Brain pericyte (primary cell): Measurements from ENCODE around the gene PTPN4.

ENCODE experiments used
- DNase-seq: peaks from one replicate; pipeline ENCODE4 v3.0.0-alpha.2; 2012; ENCODE audit warnings: low read depth, low spot score

The PTPN4 gene

DNA sequence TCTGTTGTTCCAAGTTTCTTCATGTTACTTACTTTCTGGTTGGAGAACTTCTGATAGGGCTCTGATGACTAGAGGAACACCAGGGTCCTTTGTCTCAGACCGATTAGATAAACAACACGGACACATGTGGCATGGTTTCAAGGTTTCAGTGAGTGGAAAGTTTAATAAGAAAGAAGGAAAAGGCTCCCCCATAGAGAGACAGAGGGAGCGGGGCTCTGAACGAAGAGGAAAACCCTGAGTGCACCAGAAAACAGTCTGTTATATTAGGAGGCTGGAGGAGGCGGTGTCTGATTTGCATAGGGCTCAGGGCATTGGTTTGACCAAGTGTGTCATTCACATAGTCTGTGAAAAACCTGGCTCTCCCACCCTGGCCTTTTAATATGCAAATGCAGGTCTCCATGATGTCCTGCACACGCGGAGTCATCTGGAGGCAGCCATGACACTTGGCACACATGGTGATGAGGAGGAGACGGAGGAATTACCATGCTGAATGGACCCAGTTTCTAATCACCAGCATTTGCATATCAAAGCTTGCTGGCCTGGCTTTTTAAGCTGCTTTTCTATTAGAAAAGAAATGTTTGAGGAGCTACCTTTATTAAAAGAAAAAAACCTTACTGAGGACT lies 94.2 kb downstream of the PTPN4 start:
- DNase-seq: no peak

DNA sequence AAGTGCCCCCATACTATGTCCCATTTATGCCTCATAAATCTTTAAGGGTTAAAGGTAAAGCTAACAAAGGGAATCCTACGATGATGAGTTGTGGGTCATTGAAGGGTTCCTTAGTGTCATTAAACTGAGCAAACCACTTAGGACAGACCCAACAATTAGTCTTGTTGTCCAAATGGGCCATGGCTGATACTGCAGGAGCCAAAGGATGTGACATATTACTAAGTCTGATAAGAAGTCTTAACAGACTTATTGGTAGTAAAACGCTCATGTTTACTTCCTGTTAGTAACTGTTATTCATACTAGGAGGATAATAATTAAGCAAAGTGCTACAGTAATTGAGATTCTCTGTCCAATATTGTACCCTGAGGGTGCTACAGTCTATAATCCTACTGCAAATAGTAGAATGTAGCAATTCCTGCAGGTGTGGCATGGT lies 96.8 kb downstream of the PTPN4 start:
- no peak for DNase-seq

DNA sequence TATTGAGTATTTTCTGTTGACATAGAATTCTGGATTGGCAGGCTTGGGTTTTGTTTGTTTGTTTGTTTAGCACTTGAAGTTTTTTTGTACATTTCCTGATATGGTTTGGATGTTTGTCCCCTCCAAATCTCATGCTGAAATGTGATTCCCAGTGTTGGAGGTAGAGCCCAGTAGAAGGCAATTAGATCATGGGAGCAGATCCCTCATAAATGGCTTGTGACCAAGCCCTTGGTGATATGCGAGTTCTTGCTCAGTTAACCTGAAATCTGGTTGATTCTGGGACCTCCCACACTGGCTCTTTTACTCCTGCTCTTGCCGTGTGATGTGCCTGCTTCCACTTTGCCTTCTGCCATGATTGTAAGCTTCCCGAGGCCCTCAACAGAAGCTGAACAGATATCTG lies 98.0 kb downstream of the PTPN4 start:
- DNase-seq: no peak

DNA sequence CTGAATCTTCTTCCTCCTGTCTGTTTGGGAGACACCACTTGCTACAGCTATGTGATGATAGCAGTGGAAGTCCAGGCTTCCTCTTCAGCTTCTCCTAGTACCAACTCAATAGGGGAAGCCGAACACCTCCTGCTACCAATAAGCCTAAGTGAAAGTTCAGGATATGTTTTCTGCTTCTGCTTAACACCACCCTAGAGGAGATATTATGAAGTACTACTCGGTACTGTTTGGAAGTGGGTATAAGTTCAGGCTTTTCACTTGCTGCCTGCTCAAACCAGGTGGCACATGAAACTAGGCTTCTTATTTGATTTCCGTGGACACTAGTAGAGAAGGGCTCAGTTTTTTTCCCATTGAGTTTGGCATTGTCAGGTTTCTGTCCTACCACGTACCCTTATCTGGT lies 99.8 kb downstream of the PTPN4 start:
- DNase-seq: no peak

DNA sequence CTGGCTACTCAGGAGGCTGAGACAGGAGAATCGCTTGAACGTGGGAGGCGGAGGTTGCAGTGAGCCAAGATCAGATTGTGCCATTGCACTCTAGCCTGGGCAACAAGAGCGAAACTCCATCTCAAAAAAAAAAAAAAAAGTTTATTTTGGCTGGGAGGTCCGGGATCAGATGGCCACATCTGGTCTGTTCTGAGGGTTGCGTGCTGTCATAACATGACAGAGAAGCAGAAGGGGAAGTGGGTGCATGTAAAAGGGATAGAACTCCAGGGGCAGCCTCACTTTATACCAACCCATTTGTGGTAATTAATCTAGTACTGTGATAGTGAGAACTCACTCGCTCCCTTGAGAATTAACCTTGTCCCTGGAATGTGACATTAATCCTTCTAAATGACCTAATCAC lies 101.2 kb downstream of the PTPN4 start:
- no peak for DNase-seq

DNA sequence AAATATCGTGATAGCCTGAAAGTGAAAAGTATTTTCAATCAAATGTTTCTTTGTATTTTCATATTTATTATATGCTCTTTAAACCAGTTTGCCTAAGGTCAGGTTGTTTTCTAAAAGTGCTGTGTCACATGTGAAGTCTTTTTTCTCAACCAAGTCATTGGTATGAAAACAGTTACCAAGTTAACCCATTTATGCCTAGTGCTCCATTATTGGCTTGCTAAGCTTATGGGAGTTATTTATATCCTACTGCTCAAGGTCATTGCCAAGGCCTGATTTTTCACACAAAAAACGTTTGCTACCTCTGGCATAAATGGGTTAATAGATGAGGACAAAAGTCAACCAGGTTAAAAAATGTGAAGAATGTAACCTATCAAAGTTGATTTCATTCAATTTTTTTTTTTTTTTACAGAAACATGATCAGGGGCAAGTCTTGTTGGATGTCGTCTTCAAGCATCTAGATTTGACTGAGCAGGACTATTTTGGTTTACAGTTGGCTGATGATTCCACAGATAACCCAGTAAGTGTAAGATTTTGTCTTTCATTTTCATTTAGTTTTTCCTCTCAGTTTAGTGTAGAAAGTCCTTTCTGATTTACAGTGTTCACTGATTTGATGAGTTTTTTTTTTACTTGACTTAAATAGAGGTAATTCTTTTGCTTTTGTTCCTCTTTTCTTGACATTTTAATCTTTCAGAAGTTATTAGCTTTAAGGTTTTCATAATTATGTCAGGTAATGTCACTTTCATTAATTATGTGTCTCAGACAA lies 102.6 kb downstream of the PTPN4 start:
- no peak for DNase-seq

DNA sequence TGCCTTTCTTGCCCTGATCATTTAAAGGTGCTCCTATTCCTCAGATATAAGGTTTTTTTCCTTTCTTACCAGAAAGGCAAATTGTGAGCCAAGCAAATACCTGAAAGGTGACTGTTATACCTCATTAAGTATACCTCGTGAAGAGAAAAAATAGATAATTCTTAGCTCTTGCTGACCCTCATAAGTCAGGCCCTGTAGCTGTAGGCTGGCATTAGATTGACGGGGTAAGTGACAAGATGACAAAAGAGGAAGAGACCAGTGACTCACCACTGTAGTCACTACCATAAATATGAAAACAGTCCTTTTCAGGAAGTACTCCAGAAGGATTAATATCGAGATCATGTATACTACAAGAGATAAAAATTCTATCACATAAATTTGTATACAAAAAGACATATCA lies 104.6 kb downstream of the PTPN4 start:
- DNase-seq: no peak

DNA sequence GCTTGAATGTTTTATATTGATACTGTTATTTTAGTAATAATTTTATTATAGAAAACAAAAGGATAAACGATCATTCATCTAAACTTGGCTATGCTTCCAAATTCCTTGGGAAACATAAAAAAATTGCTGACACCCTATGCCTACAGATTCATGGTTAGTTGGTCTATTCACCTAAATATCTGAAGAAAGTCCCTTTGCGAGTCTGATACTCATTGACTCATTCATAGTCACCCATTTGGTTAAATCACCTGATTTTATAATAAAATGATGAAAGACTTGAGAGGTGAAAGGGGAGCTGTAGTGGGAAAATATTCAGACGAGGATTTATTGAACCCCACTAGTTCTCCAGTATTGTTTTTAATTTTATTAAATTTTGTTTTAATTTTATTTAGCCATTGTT lies 112.0 kb downstream of the PTPN4 start:
- no peak for DNase-seq

DNA sequence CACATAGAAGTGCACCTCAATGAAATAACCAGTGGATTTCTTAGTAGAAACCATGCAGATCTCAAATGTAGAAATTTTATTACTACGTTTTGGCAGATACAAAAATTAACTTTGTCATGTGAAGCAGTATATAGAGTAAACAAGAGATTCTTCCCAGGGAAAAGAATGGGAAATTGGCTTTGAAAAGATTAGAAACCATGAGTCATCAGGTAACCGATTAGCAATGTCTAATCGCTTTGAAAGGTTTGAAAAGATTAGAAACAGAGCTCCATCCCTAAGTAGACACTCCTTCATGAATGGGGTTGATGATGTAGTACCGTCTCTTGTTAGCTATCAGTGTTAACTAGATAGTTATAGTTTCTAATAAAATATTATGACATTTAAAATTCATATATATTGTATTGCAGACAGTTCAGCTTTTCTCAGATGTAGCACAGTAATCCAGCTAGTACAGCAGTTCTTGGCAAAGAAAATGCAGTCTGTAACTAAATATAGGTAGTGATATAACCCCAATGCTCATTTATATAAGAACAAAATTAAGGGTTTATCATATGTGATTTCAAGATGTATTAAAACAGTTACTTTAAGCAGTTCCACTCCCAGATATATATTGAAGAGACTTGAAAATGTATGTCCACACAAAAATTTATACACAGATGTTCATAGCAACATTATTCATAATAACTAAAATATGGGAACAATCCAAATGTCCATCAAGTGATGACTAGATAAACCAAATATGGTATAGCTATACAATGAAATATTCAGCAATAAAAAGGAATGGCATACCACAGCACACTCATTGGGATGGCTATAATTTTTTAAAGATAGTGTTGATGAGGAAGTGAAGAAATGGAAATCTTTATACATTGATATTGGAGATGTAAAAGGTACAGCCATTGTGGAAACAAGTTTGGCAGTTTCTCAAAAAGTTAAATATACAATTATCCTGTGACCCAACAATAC lies 113.9 kb downstream of the PTPN4 start:
- DNase-seq: no peak

DNA sequence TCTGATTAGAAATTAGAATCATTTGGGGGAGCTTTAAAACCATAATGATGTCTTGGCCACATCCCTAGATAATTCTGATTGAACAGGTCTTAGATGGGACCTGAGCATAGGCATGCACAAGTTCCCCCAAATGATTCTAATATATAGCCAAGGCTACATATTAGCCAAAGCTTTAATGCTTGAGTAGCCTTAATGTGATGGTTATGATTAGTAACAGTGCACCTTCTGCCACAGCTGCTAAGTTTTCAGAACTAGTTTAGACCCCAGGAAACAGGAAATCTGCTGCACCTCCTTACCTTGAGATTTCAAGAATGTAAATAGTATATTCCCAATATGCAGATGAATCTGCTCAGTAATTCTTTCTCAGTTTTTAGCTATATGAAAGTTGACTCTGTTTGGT lies 119.8 kb downstream of the PTPN4 start:
- no peak for DNase-seq

DNA sequence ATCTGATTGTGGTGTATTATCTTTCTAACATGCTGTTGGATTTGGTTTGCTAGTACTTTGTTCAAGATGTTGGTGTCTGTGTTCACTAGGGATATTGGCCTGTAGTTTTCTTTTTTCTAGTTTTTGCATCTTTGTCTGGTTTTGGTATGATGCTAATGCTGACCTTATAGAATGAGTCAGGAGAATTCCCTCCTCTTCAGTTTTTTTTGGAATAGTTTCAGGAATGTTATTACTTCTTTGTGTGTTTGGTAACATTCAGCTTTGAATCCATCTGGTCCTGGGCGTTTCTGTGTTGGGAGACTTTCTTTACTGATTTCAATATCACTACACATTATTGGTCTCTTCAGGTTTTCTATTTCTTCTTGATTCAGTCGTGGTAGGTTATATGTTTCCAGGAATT lies 129.0 kb downstream of the PTPN4 start:
- peak; percentile 38 for DNase-seq

DNA sequence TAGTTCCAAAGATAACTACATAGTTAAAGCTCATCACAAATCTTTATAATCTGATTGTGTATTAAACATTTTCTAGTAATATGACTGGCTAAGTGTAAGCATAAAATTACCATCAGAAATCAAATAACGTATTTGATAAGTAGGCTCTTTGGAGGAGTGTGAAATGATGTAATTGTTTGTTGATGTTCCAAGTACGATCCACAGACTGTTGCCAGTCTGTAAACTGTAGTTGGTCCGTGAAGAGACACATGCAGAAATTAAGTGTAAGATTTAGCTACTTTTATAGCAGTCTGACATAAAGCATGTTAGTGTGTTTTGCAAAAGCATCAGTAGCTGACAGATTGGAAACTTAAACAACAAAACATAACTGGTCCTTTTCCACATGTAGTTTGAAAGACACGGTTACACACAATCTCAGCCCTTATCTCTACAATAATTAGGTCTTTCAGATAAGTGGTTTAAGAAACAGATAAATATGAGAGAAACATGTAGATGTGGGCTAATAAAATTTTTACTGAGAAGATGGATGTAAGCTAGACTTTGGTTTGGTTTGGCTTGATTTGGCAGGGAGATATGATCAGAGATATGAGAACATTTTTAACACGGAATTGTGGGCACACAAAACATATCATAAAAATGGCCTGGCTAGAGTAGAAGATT lies 138.1 kb downstream of the PTPN4 start:
- no peak for DNase-seq

DNA sequence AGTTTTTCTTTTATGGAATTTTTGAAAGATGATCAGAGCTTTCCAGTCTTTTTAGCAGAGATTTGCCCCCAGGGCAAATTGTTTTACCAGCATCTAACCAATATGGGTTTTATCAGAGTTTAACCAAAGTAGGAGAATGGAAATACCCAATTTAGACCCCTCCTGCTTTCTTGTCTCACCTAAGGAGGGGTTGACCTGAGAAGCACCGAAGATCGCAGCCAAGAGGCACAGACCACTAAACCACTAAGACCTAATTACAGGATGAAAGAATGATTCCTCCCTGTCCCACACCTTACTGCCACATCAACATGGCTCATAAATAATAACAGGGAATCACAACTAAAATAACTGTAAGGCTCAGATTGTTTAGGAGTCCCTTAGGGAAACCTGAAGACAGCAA lies 141.3 kb downstream of the PTPN4 start:
- no peak for DNase-seq

DNA sequence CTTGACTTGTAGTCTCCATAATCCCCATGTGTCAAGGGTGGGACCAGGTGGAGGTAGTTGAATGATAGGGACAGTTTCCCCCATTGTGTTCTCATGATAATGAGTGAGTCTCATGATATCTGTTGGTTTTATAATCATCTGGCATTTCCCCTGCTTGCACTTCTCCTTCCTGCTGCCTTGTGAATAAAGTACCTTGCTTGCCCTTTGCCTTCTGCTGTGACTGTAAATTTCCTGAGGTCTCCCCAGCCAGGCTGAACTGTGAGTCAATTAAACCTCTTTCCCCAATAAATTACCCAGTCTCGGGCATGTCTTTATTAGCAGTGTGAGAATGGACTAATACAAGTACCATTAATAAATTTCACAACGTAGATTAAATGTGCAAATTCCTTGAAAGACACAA lies 150.8 kb downstream of the PTPN4 start:
- DNase-seq: no peak

DNA sequence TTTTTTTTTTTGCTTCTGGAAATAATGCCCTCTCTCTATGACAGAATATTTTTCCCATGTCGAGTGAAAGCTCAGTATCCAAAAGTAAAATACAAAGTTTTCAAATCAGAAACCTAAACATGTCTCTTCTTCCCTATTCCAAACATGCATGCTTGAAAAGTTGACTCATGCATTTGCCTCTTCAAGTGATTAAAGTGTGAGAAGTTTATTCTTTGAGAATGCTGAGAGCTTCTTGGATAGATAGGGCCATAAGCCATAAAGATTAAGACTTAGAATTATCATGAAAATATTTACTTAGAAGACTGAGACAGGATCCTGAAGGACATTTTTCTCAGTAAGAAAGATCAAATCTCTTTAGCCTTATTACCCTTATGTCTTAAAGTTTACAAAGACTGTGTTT lies 154.5 kb downstream of the PTPN4 start:
- no peak for DNase-seq

DNA sequence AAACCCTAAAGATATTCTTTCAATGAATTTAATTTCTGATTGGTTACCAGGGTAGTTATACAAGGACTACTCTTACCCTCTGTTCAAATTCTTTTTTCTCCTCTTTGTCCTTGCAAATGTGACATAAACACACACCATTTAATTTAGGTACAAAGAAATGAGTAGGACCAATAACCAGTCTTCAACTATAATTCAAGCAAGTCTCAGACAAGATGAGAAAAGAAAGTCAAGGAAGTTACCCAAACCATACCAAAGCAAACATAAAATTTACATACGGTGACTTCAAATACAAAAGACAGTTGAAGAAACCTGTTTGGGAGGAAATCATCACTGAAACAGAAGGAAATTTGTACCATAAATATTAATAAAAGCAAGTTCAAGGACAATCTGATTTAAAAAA lies 162.1 kb downstream of the PTPN4 start:
- no peak for DNase-seq

DNA sequence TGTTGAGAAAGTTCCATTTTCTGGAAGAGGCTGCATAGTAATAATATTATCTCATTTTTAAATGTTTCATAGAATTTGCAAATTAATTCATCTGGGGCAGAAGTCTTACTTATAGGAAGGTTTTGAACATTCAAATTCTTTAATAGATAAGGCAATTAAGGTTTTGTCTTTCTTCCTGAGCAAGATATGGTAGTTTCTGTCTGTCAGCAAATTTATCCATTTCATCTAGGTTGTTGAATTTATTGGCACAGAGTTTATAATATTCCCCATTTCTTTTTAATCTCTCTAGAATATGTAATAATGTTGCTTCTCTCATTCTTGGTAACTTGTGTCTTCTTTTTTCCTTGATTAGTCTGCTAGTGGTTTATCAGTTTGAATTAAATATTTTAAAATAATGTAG lies 163.0 kb downstream of the PTPN4 start:
- no peak for DNase-seq

DNA sequence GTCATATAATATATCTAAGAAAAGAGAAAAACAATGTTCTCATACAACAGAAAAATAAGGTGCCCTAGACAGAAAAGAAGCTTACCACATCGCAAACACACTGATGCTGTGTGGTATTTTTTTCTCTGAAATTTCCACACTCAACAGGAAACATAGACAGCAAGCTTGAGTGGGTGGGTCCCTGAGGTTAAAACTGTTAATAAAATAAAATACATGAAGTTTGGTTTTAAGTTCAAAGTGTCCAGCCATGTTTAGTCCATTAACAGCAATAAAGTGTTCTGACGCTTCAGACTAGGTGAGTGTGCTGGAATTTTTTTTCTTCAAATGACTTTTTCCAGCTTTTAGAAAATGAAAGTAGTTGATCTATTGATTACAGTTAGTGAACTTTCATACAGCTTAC lies 169.8 kb downstream of the PTPN4 start:
- no peak for DNase-seq

DNA sequence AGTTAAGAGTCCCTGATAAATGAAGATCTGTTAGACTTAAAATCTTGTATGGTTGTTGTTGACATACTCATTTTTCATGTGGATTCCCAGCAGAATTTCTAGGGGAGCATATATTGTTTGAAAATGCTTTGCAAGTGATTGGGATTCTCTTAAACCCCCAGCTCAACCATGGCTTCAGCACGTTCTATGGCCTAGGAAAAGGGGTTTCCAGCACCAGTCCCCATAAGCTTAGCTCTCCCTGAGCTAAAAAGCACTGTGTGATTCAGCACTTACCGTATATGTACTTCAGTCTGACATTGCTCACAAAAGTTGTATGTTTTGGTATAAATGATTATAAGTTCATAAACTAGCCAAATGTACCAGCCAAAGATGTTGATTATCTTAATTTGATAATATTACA lies 173.1 kb downstream of the PTPN4 start:
- DNase-seq: no peak

DNA sequence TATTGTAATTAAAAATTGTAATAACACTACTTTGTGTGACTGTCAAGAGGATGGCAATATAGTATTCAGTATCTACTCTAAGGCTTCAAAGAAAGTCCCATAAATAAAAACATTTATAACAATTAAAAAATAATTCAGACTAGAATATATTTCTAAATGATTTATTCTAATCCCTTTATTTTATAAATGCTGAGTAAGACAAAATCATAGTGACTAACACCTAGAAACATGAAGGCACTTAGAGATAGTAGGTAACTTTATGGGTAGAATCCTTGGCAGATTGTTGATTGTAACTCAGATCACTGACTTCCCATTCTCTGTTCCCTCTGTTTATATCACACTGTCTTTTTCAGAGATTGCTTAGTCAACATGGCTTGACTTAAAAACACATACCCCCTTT lies 174.6 kb downstream of the PTPN4 start:
- DNase-seq: no peak

DNA sequence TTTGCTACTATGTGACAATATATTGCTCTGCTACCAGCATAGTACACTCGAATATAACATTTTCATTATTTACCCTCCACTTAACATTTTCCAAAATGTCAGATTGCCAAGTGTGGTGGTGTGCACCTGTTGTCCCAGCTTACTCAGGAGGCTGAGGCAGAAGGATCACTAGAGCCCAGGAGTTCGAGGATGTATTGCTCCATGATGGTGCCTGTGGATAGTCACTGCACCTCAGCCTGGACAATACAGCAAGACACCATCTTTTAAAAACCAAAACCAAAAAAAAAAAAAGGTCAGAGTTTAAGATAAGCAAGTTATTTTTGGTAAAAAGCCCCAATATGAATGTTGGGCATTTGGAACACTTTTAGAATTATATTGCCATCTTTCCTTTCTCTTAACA lies 178.0 kb downstream of the PTPN4 start:
- DNase-seq: no peak

DNA sequence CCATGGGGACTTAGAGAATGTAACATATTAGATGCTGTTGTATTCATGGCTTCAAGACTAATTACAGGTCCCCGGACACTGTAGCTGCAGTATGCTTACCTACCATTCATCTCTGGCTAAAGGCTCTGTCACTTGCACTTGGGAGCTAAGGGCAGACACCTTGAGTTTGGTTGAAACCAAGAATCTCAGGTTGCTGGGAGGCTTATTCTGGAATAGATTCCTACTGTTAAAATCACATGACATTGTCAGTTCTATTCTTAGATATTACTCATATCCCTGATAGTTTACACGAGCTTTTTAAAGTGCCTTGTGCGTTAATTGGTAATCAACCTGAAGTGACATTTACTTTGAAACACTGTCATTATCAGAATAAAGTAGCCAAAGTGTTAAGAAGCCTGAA lies 180.2 kb downstream of the PTPN4 start:
- no peak for DNase-seq
